HUDEP-2 (cell line): ENCODE results near the gene IL26.

ENCODE experiments used
- DNase-seq, 76 experiments: peaks; one replicate each; lab custom pipeline; 2025; ENCODE audit not compliant: unreplicated experiment in 76 of 76; lab: John Stamatoyannopoulos, UW

IL26 gene, protein sequence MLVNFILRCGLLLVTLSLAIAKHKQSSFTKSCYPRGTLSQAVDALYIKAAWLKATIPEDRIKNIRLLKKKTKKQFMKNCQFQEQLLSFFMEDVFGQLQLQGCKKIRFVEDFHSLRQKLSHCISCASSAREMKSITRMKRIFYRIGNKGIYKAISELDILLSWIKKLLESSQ

GRCh38 chr12:68225576-68226476, at the start of gene IL26:
Gene IL26, minus strand, starts transcription at chr12:68225810. Its CDS starts 54 bp downstream, at chr12:68225756.
- DNase-seq = no peak

GRCh38 chr12:68272732-68273131, 47.1 kb upstream of the IL26 start:
- no peak for DNase-seq

GRCh38 chr12:68271346-68271745, 45.7 kb upstream of the IL26 start:
- no peak for DNase-seq

GRCh38 chr12:68270358-68270757, 44.7 kb upstream of the IL26 start:
- DNase-seq = no peak

- no peak for DNase-seq
Observed at GRCh38 chr12:68269779-68270178, 44.2 kb upstream of the IL26 start.

GRCh38 chr12:68268967-68269366, 43.4 kb upstream of the IL26 start:
- DNase-seq = no peak

- no peak for DNase-seq
Observed at GRCh38 chr12:68267892-68268396, 42.3 kb upstream of the IL26 start.

DNA sequence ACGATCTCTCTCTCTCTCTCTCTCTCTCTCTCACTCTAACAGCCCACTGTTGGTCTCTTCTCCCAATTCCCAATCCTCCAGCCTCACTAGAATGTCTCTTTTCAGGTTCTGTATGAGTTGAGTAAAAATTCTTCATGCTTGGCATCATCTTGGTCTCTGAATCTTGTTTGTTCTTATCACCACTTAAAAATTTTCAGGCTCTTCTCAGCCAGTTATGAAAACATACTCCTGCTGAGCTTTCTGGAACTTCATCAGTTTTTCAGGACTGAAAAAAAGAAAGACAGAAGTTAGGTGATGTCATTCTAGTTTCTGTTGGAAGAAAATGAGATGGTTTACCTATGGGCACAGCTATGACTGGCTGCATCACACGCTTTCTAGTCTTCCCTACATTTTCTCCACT, 39.2 kb upstream of the IL26 start:
- no peak for DNase-seq

DNA sequence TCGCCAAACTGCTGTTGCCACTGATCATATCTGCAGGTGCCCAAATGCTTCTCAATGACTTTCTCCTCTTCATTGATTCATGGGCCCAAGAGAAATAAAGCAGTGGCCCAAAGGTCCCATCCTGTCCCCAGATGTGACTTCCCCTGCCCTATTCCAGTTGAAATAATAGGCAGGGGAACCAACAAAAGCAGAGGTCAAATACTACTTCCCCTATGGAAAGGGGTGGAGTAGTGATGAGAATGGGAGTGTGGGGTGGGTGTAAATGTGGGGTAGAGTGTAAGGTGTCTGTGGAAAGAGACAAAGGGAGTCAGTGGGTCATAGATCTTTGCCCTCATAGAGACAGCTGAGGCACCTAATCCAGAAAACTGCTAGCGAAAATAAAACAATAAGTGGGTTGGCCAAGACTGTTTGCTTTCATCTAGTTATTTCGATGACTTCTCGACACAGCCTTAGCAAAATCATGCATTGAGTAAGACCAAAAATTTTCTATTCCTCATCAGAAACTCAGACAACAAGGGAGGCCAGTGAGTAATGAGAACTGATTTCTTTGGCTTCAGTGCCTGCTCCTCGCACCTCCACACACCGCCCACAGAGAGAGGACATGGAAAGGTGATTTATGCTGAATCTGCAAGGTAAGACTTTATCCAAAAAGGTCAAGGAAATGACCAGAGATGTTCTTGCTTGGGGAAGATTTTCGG, 38.7 kb upstream of the IL26 start:
- DNase-seq = no peak

- no peak for DNase-seq
Observed at GRCh38 chr12:68263366-68263765, 37.8 kb upstream of the IL26 start.

DNA sequence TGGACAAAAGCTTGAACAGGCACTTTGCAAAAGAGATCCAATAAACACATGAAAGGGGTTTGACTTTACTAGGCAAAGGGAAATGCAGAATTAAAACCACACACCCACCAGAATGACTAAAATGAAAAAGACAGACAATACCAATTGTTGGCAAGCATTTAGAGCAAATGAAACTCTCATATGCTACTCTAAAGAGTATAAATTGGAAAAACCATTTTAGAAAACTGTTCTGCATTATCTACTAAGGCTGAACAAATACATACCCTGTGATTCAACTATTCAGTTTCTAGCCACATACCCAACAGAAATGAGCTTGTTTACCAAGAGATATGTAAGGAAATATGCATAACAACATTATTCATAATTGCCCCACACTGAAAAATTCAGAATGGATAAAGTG, 36.3 kb upstream of the IL26 start:
- no peak for DNase-seq

DNA sequence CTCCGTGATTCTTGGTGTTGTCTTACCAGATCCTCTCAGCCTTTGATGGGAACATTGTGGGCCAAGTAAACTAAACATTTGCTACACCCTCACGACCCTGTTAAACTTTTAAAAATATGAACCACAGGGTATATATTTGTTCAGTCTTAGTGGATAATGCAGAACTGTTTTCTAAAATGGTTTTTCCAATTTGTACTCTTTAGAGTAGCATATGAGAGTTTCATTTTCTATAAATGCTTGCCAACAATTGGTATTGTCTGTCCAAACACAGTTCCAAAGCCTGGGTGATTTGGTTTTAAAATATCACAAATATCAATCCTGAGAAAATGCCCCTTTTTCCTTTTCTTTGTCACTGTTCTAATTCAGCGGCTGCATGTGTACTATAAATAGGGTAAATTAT, 34.5 kb upstream of the IL26 start:
- no peak for DNase-seq

DNA sequence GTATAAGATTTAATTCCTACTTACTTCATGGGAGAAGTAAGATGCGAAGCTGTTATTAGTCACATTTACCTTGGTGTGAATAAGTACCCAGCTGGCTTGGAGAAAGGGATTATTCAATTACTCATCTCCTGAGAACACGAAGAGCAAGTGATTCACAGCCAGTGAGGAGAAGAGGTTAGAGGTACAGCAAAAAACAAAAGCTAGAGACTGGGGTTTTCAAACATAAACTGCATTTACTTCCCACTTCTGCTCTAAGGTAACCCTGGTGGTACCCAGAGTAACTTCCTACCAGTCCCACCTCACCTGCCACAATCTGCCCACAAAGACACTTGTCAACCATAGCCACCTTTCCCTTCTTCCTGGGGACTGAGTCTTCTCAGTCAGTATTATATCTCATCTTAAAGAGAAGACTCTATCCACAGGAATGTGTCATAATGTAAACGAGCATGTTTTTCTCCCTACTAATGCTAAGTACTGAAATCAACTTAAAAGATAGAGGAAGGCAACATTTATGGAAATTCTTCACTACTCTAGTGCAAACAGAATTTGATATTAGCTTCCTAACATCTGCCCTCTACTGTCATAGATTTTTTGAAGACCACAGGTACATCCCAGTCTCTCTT, 33.8 kb upstream of the IL26 start:
- DNase-seq = no peak

DNA sequence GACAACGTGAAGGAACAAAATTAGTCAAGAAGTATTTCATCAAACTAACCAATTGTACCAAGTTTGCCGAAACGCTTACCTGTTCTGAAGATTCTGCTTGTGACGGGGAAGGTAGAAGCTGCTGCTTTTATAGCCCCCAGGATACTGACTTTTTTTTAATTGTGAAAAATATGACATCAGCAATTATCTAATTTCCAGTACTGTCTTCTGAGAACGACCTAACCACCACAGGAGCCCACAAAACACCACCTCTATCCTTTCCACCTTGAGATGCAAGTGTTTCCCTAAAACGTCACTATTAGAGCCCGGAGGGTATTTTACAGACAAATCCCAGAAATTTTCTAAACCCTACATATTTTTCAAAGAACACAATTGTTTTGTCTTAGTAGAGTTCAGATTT, 27.9 kb upstream of the IL26 start, which contains the start of gene IL22:
Gene IL22, minus strand, starts transcription at position 101 of the 400 bp plus-strand sequence. CDS start 156 bp downstream, outside the sequence.
- DNase-seq = no peak

- DNase-seq = no peak
Observed at GRCh38 chr12:68252077-68252476, 26.5 kb upstream of the IL26 start.

DNA sequence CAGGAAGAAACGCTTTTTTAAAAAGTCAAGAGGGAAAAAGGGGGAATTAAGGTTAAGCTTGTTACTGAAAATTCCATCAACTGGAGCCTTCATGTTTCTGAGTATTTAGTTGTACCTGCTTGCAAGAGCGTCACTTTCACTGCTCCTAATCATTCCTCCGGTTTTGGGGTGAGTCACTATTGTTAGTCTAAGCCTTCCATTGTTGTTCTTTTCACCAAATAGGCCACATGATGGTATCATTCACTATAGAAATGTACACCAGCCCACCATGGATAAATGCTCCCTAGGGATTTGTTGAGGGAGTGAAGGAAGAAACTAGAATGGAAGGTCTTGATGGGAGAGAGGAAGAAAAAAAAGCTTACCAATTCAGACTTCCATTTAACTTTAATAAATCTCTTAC, 24.8 kb upstream of the IL26 start:
- DNase-seq = no peak

DNA sequence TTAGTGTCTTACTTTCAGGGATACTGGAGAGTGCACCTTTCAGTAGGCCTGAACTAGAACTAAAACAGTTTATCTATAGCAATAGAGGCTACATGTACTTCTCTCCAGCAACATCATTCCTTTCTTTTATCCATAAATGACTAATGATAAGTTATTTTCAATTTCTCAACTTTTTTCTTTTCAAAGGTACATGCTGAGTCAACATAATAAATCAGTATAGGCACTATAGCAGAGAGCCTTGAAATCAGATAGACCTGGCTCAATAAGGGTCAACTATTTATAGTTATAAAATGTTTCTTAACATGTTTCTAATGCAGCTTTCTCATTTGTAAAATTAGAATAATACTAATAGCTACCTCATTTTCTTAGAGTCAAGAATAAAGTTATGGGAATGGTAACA, 22.2 kb upstream of the IL26 start:
- no peak for DNase-seq

DNA sequence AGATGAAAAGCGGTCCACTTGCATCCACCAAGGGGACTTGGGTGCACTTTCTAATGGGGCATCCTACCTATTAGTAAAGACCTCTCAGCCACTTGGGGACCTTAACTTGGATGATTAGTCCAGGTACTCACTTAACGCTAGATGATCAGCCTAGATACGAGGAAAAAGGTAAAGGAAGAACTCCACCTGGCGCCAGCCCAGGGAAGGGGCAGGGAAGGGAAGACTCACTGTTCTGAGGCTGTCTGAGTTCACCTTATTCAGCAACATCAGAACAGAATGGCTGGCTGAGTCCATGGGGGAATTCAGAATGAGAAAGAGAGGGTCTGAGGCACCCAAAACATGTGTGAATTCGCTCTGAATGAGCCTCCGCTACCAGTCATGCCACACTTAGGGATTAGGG, 20.7 kb upstream of the IL26 start:
- no peak for DNase-seq

GRCh38 chr12:68245180-68246021, 19.8 kb upstream of the IL26 start:
- DNase-seq = no peak

- DNase-seq = no peak
Observed at GRCh38 chr12:68242777-68243176, 17.2 kb upstream of the IL26 start.
